Measurements from ENCODE around the gene SLC22A16.
"Not testable (repeated sequence)": the region's sequence is repeated elsewhere in the genome, so short reads cannot be mapped to it uniquely, and the experiment has no call there.

SLC22A16 gene, protein sequence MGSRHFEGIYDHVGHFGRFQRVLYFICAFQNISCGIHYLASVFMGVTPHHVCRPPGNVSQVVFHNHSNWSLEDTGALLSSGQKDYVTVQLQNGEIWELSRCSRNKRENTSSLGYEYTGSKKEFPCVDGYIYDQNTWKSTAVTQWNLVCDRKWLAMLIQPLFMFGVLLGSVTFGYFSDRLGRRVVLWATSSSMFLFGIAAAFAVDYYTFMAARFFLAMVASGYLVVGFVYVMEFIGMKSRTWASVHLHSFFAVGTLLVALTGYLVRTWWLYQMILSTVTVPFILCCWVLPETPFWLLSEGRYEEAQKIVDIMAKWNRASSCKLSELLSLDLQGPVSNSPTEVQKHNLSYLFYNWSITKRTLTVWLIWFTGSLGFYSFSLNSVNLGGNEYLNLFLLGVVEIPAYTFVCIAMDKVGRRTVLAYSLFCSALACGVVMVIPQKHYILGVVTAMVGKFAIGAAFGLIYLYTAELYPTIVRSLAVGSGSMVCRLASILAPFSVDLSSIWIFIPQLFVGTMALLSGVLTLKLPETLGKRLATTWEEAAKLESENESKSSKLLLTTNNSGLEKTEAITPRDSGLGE
- 0 reads per million in 2 donors for total RNA-seq

DNA sequence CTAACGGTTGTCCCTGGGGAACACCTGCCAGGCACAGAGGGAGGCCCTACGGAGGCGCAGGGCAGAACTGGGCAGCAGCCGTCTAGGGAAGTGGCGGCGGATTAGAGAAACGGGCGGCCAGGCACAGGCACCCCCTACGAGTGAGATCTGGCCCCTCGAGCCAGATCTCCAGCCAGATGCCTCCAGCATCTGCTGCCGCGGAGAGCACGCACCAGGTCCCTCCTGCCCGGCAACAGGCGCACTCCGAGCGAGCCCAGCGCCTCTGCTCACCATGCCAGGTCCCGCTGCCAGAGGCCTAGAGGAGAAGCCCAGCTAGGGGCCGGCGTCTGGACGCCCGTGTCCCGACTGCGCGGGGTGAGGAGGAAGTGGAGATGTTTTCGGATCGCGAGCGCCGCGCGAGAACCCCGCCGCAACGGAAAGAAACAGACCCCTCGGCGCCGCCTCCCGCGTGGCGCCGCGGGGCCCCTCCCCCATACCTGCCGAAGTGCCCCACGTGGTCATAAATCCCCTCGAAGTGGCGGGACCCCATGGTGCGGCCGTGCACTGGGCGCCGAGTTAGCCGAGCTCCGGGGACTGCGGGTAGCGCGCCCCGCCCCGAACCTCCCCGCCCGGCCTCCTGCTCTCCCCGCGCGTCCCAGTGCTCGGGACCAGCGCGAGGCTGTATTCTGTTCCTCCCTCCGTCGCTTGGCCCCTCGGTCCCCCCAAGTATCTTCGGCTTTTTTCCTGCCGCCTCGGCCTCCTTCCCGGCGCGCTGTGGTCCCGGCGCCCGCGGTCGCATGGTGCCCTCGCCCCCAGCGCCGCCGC lies at the start of gene SLC22A16:
SLC22A16 (minus strand) TSS at position 568 of the 804 bp plus-strand sequence; CDS start at position 529, 39 bp downstream.
- no peak for DNase-seq

DNA sequence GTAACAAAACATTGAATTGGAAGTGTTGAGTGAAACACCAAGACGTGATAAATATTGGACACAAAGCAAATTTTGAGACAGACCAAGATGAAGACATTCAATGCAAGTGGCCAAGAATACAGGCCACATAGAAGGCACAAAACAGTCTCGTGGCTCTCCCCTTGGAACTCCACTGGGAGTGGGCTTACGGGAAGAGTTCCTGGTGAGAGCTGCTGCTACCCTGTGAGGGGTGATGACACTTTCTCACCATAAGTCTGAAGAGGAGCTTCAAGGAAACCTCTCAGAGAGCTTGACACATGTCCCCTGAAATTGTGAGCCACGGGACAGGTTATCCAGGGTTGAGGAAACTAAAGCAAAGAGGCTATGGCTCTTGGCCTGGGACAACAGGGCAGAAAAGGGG lies 48.6 kb upstream of the SLC22A16 start:
- no peak for DNase-seq

DNA sequence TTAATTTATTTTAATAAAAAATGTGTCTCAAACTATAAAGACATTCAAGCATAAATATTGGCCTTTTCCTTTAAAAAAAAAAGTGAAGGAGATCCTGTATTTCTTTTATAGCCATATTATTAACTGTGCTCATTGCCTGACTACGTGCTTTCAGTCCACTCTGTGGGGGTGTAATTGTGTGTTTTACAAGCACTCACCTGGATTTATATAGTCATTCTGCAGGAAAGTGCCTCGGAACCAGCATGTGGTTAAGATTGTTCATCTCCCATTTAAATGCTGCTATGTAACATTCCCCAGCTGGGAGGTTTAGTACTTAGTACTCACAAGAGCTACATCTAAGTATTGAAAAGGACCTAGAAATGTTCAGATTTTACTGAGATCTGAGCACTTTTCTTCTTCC lies 47.9 kb upstream of the SLC22A16 start:
- DNase-seq: no peak

DNA sequence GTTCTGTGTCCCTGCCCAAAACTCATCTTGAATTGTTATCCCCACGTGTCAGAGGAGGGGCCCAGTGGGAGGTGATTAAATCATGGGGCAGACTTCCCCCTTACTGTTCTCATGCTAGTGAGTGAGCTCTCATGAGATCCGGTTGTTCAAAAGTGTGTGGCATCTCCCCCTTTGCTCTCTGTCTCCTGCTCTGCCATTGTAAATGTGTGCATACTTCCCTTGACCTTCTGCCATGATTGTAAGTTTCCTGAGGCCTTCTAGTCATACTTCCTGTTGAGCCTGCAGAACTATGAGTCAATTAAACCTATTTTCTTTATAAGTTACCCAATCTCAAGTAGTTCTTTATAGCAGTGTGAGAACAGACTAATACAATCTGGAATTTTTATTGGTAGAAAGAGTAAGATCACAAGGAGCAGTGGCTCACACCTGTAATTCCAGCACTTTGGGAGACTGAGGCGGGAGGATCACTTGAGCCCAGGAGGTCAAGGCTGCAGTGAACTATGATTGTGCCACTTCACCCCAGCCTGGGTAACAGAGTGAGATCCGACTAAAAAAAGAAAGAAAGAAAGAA lies 47.1 kb upstream of the SLC22A16 start:
- no peak for DNase-seq

DNA sequence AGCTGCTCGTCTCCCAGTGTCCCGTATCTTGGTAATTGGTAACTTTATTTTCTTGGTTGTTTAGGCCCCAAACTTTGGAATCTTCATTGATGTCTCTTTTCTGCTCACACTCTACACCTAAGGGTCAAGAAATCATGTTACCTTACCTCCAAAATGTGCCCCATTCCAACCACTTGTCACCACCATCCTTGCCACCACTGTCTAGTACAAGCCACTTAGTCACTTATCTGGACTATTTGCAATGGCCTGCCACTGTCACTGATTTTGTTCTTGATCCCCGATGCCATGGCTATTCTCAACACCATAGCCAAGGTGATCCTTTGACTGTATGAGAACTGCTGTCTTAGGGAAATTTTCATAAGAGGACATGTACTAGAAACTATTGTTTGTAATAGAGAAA lies 46.0 kb upstream of the SLC22A16 start:
- no peak for DNase-seq

DNA sequence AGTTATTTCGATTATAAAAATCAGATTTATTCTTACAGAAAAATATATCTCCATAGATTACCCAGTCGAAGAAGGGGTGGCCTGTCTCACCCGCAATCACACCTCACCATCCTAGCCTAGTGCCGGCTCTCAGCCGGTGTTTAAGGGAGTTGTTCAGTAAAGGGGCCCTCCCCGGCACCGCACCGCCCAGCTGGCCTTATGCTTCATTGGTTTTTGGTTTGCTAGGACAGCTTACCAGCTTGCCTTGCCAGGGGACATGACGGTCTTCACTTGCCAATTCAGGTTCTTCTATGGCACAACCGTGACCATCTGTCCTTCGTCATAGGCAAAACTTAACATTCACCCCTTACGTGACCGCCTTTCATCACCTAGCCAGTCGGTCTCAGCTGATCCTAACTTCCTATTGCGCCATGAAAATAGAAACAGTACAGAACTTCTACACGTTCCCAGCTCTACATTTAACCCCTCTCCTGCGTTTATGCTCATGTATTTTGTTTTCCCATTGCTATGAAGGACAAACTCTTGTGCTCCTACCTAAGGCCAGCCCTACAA lies 44.7 kb upstream of the SLC22A16 start:
- DNase-seq: no peak

DNA sequence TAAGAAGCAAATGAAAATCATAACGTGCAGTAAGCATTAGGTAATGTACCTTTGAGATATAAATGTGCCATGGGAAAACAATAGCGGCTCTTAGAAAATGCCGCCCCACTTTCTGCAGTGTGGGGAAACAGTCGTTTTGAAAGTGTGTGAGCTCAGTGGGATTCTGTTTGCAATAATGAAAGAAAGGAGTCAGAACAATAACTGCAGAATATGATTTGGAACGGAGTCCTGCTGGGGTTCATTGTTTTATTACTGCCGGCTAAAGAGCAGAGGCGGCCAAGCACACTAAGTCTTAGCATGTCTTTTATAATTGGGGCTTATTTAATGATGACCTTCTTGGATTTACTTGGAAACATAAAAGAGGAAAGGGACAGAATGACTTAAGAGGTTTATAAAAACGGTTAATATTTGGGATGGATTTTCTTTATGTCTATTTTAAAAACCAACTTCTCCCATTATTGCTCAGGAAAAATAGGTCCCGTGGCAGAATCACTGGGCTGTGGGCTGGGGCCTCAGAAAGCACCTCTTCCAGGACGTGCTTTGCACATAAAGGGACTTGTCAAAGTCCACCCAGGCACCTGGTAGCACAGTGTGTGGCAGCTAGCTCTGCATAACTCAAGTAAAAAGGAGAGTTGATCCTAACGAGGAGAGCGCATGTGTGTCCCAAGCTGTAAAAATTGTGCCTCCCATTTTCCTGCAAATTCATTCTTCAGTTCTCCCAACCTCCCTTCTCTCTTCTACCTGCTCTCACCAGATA lies 44.0 kb upstream of the SLC22A16 start:
- DNase-seq: no peak

DNA sequence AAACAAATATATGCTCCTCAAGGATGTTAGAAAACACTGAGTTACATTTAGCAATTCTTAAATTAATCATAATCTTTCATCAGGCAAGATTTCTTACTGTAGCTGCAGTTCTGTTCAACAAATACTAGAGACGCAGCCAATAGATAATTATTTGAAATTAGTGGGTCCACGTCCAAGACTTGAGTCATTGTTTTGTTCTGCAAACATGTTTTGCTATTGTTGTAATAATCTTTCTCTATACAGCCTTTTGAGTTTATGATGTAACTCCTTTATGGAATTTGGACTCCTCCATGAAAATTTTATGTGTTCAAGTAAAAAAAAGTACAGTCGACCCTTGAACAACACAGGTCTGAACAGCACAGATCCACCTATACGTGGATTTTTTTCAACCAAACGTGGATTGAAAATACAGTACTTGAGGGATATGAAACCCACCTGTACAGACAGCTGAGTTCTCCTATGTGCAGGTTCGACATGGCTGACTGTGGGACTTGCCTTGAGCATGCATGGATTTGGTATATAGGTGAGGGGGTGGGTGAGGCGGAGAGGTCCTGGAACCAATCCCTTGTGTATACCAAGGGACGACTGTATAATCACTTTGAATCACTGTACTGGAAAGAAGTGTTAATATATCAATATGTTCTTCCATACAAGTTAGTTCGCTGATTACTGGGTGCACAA lies 41.3 kb upstream of the SLC22A16 start:
- no peak for DNase-seq

DNA sequence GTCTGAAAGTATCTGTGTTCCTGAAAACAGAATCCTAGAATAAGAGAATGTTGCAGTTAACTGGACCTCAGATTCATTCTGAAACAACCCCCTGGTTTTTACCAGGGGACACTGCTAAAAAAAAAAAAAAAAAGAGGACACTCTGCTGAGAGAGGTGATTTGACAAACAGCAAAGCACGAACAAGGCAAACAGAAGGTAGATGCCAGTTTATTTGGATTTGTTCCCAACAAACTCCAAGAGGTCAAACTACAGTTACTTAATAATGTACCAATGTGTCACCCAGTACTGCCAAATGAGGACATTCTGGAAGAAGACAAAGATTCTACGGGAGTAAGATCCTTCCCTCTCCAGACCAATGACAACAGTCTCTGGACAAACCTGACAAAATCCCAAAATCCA lies 40.6 kb upstream of the SLC22A16 start:
- DNase-seq: no peak

DNA sequence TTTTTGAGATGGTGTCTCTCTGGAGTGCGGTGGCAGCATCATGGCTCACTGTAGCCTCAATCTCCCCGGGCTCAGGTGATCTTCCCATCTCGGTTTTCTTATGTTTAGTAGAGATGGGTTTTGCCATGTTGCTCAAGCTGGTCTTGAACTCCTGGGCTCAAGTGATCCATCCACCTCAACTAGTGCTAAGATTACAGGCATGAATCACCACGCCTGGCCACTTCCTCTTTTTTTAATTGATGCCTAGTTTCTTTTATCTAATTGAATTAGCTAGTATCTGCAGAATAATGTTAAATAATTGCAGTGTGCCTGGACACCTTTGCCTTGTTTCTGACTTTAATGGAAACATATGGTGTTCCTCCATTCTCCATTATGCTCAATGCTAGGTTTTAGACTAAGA lies 38.4 kb upstream of the SLC22A16 start:
- no peak for DNase-seq

DNA sequence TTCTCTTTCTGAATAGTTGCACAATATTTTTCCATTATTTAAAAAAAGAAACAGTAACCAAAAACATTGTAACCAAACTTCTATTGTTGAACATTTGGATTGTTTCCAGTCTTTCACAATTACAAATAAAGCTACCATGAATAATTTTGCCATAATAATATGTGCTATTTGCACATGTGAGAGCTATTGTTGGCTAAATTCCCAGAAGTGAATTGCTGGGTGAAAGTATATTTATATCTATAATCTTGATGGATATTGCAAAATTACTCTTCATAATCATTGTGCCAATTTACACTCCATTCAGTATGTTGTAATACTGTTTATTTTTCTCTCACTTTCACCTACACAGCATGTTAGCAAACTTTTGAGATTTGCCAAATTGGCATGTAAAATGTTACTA lies 36.6 kb upstream of the SLC22A16 start:
- no peak for DNase-seq

DNA sequence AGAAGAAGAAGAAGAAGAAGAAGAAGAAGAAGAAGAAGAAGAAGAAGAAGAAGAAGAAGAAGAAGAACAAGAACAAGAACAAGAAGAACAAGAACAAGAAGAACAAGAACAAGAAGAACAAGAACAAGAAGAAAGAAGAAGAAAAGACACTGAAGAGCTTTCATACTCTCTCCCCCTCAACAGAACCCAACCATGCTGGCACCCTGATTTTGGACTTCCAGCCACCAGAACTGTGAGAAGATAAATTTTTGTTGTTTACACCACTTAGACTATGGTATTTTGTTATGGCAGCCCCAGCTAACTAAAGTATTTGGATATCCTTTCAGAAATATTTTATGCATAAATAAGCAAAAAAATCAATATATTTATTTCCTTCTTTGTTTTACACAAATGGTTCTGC lies 36.1 kb upstream of the SLC22A16 start:
- not testable (repeated sequence) for DNase-seq

DNA sequence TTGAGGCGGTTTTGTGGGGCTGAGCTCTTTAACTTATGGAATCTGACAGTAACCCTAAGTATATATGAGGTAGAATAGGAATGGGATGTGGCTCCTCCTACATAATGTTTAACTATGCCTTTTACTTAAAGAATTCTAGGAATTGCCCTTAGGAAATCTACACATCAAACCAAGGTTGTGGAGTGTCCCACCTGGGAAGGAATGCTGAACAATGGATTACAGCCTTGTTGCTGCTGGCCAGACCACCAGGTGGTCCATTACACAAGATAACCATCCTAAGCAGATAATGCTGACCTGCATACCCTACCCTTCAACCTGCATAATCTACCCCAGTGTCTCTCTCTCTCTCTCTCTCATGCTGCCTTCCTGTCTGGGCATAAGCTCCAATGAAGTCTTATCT lies 35.0 kb upstream of the SLC22A16 start:
- DNase-seq: no peak

DNA sequence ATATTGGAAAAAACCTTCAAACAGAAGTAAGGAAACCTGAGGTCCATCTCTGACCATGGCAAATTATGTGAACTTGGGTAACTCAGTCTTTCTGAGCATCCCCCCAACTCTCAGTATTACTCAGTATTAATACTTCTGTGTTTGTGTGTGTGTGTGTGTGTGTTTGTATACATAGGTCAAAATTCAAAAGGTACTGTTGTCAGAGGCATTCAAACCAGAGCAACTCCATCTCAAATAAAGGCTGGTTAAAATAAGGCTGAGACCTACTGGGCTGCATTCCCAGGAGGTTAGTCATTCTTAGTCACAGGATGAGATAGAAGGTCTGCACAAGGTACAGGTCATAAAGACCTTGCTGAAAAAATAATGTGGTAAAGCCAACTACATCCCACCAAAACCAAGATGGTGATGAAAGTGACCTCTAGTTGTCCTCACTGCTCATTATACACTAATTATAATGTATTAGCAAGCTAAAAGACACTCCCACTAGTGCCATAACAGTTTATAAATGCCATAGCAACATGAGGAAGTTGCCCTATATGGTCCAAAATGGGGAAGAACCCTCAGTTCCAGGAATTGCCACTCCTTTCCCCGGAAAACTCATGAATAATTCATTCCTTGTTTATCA lies 33.3 kb upstream of the SLC22A16 start:
- DNase-seq: no peak

DNA sequence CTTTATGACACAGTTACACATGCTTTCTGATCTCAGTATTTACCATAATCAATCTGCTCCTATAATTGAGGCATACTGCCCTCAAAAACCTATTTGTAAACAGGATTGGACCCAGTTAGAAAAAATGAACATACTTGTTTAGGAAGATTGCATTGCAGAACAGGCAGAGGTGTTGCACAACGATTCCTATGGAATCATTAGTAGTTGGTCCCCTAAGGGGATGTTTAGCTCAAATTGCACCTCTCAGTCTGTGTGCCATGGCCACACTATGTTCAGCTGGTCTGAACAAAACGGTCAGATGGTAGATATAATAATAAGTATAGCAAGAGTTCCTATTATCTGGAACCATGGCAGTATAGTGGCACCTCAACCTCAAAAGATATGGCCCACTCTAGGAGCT lies 28.5 kb upstream of the SLC22A16 start:
- DNase-seq: not testable (repeated sequence)

DNA sequence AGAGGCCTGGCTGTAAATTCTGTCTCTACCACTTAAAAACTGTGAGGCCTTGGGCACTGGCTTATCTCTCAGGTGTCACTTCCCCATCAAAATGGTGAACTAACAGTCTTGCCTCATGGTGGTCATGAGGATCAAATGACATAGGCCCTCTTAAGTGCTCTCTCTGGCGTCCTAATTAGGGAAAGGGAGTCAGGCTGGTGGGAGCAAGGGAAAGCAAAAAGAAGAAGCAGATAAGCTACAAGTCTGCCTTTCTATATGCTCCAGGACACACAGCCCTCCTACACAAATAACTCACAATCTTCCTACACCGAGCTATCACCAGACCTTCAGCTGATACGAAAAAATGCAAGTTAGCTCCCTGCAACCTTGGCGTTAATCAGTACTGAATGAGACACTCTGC lies 19.5 kb upstream of the SLC22A16 start:
- DNase-seq: no peak

DNA sequence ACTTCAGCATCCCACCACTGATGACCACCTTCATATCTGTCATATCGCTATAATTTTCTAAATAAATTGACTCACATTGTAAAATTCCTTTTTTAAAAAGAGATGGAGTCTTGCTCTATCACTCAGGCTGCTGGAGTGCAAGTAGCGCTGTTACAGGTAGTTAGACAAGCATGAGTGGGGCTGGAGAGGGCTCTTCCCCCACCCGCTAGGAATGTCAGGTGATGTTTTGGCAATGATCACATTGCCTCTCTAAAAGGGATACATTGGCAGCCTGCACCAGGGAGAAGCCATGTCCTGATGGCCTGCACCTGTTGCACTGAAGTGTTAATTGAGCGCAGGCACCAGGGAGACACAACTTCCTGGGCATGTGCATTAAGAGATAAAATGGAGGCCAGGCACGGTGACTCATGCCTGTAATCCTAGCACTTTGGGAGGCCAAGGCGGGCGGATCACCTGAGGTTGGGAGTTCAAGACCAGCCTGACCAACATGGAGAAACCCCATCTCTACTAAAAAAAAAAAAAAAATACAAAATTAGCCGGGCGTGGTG lies 16.9 kb upstream of the SLC22A16 start:
- no peak for DNase-seq

DNA sequence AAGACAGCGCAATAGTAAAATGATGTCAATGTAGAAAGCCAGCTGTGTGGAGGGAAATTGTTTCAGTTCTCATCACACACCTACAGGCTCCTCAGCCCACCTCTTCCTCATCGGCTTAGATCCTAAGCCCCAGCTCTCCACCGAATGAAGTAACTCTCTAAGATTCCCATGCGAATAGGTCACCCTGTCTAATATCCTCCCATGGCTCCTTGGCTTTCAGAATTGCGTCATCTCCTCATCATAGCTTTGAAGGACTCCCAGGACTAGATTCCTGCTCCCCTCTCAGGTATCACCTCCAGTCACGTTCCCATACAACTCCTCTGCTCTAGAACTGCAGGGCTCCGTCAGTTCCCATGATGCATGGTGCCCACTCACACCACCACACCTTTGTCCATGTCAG lies 16.2 kb upstream of the SLC22A16 start:
- DNase-seq: no peak

DNA sequence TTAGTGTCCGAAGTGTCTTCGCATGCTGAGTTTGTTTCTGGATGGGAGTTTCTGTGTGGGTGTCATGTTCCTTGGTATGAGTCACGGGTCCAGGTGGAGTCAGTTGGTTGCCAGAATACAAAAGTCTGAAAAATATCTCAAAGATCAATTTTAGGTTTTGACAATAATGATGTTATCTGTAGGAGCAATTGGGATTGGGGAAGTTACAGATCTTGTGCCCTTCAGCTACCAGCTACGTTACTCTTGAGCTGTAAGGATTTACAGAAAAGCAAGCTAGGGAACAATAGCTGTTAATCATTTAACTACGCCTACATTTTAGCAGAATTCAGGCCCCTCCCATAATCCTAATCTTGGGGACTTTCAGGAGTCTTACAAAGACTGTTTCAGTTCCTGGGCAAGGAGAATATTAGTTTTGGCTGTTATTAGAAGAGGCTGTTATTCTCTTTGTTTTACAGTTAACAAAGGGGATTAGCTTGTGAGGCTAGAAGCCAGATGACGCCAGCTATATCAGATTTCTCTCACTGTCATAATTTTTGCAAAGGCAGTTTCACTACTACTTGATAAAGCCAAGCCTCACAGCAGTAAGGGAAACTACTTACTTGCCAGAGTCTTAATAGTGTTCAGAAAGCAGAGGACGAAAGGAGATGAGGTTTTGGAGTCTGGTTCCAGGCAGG lies 15.4 kb upstream of the SLC22A16 start:
- DNase-seq: peak in 1 of 5 experiments; percentile 8

DNA sequence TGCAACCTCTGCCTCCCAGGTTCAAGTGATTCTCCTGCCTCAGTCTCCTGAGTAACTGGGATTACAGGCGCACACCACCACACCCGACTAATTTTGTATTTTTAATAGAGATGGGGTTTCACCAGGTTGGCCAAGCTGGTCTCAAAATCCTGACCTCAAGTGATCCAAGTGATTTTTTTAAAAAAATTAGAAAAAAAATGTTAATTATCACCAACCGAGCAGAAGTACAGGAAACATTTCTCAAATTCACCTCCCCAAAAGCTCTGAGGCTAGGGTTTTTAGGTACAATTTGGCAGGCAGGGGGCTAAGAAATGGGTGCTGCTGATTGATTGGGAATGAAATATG lies 14.9 kb upstream of the SLC22A16 start:
- no peak for DNase-seq
